NCI-H2107 treated with DMSO at 0.1 percent for 48 hours (cell line): ENCODE measurements around the gene CFAP68.
"Not testable (repeated sequence)": the region's sequence is repeated elsewhere in the genome, so short reads cannot be mapped to it uniquely, and the experiment has no call there.

Experiments
- DNase-seq: peaks from one replicate; lab custom pipeline; 2025; ENCODE audit not compliant: unreplicated experiment; lab: John Stamatoyannopoulos, UW

CFAP68 gene

DNA sequence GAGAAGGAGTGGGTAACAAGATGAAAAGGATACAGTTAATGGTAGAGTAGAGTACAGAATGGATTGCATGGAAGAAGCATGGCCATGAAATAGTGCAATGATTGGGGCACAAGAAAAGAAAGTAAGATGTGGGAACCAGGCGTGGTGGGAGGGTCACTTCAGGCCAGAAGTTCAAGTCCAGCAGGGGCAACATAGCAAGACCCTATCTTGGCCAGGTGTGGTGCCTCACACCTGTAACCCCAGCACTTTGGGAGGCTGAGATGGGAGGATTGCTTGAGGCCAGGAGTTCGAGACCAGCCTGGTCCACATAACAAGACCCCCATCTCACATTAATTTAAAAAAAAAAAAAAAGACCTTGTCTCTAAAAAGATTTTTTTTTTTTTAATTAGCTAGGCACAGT lies 38.0 kb downstream of the CFAP68 start:
- DNase-seq, result no peak

- DNase-seq, result no peak
These were observed 38.4 kb downstream of the CFAP68 start for GRCh38 chr11:111917788-111918187.

DNA sequence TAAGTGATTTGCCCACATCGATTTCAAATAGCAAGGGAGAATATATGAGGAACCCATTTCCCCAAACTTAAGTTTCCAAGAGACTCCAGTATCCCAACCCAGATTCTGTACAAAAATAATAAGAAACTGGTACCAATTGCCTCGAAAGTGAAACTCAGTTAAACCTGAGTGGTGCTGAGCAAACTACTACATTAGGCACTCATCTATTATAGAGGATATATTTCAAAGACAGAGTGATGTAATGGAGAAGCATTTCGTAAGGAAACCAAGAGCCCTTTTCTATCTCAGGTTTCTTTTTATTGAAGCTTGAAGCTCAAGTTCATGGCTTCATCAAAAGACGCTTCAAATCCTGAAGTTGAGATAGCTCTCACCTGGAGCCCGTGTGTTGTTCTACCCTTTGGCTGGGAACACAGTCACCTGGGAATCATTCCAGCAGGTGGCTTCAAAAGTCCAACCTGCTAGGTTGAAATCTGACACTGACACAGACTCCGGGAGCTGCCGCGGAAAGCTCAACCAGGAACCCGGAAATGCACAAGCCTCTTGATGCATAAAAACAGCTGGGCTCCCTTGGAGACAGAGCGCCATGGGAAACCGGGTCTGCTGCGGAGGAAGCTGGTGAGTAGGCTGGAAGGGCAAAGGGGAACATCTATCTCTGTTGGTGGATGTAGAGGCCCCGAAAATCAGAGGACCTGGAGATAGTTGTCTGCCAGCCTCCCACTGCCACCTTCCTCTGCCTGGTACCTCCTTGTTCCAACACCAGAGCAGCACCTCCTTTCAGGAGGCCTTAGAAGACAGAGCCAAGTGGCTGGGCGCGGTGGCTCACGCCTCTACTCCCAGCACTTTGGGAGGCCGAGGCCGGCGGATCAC lies 39.3 kb downstream of the CFAP68 start, which contains the start of gene C11orf52:
Gene C11orf52 (plus strand): TSS at position 524 of the 867 bp plus-strand sequence. CDS start 60 bp downstream, at position 584.
- peak; percentile 94 for DNase-seq

DNA sequence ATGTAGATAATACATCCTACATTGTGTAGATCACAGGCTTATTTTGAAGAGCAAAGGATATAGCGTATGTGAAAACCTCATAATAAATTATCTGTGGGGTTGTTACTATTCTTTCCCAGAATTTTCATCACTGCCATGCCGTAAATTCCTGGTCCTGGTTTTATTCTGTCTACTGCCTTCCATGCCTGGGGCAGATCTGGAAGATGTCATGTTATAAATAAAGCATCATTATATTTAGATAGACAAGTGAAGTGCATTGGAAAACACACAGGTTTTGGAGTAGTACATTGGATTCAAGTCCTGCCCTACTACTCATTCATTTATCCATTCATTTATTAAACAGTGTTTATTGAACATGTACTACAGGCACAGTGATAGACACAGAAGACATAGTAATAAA lies 41.6 kb downstream of the CFAP68 start:
- no peak for DNase-seq

DNA sequence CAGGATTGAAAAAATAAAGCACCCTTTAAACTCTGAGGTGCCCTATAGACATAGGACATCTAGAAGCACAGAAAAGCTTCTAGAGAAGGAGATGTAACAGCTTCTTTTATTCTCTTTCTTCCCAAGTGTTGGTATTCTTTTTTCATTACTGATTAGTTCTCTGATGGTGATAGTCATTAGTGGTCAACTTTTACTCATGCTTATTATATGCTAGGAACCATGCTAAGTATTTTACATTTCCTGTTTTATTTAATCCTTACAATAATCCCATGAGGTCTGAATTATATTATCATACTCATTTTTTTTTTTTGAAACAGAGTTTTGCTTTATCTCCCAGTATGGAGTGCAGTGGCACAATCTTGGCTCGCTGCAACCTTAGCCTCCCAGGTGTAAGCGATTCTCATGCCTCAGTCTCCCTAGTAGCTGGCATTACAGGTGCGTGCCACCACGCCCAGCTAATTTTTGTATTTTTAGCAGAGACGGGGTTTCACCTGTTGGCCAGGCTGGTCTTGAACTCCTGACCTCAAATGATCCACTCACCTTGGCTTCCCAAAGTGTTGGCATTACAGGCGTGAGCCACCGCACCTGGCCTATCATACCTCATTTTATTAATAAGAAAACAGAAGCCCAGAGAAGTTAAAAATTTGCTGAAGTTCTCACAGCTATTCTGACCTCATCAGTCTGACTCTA lies 42.3 kb downstream of the CFAP68 start:
- DNase-seq, result no peak

DNA sequence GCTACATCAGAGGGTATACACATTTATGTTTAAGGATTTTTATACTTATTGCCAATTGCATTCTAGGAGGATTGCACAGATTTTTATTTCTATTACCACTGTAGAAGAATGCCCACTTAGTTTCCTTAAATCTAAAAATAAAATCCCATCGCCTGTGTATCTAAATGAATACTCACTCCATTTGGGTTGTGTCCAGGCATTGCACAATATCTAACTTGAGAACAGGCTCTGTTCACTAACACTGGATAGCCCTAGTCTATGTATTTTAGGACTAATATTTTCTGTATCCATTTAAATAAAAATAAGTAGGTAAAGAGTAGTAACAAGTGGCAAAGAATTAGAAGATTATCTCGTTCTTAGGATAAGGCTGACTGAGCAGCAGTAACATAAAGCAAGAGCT lies 43.5 kb downstream of the CFAP68 start:
- DNase-seq, result no peak

- no peak for DNase-seq
These were observed 44.0 kb downstream of the CFAP68 start for GRCh38 chr11:111923351-111923788.

DNA sequence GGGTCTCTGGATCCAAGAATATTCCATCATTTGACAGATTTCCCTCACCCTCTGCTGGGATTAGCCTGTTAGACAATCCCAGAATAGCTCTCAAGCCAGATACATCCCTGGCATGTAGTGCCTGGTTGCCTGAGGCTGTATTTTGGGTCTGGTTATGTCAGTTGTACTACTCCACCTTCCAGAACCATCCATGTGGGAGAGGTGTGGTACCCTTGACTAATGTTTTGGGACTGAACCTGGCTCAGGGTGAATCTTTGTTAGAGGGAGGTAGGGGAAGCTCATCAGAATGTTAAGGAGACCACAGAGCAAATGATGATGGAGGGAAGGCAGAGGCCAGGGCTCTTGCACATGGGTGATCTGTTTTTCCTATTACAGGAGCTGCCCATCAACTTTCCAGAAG lies 44.6 kb downstream of the CFAP68 start:
- DNase-seq, result no peak

DNA sequence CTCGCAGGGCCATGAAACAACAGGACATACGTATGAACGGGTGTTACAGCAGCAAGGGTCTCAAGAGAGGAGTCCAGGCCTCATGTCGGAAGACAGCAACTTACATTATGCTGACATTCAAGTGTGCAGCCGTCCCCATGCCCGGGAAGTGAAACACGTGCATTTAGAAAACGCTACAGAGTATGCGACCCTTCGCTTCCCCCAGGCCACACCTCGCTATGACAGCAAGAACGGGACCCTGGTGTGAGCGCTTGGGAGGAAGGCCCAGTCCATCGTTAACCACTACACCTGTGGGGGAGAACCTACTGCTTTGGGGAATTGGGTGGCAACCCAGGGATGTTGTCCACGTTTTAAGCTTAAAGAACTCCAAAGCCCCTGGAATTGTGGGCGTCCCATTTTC lies 46.6 kb downstream of the CFAP68 start:
- no peak for DNase-seq

GRCh38 chr11:111926505-111927391 lies 47.4 kb downstream of the CFAP68 start:
- peak; percentile 84 for DNase-seq

DNA sequence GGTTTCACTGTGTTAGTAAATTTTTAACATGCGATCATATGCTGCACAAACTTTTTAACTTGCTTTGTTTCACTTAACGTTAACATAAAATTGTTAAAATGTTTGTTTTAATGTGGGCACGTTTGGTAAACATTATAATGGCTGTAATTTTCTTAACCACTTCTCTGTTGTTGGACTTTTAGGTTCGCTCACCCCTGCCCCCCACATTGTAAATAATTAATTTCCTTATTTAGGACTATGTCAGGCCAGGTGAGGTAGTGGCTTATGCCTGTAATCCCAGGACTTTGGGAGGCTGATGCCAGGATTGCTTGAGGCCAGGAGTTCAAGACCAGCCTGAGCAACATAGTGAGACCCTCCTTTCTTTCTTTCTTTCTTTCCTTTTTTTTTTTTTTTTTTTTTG lies 51.1 kb downstream of the CFAP68 start:
- no peak for DNase-seq

- DNase-seq, result no peak
These were observed 53.2 kb downstream of the CFAP68 start for GRCh38 chr11:111932611-111932950.

DNA sequence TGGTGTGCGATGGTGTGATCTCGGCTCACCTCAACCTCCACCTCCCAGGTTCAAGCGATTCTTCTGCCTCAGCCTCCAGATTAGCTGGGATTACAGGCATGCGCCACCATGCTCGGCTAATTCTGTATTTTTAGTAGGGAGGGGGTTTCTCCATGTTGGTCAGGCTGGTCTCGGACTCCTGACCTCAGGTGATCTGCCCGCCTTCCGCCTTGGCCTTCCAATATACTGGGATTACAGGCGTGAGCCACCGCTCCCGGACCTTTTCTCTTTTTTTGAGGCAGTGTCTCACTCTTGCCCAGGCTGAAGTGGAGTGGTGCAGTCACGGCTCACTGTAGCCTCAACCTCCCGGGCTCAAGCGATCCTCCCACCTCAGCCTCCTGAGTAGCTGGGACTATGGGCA lies 53.8 kb downstream of the CFAP68 start:
- DNase-seq, result not testable (repeated sequence)

- no peak for DNase-seq
These were observed 54.5 kb downstream of the CFAP68 start for GRCh38 chr11:111933872-111934271.

GRCh38 chr11:111934306-111934705 lies 55.0 kb downstream of the CFAP68 start:
- no peak for DNase-seq
